Mucosa of stomach (tissue), 1 donor: Measurements from ENCODE around the gene SLC35B4.

Experiments used
- H3K27me3 ChIP-seq: one replicate; pipeline ENCODE4 v1.7.0; 2013; ENCODE audit warnings: mild to moderate bottlenecking, low read length; ENCODE audit not compliant: control insufficient read depth, insufficient read depth
- H3K36me3 ChIP-seq: one replicate; pipeline ENCODE4 v1.7.0; 2013; ENCODE audit warnings: low read length; ENCODE audit not compliant: control insufficient read depth, insufficient read depth
- H3K4me1 ChIP-seq: one replicate; pipeline ENCODE4 v1.7.0; 2013; ENCODE audit warnings: mild to moderate bottlenecking, low read length; ENCODE audit not compliant: control insufficient read depth, insufficient read depth
- H3K4me3 ChIP-seq: one replicate; pipeline ENCODE4 v1.7.0; 2013; ENCODE audit warnings: low read length
- H3K9ac ChIP-seq: one replicate; pipeline ENCODE4 v1.7.0; 2013; ENCODE audit warnings: mild to moderate bottlenecking, low read length, moderate library complexity
- H3K9me3 ChIP-seq: one replicate; pipeline ENCODE4 v1.7.0; 2013; ENCODE audit warnings: mild to moderate bottlenecking, low read length, moderate library complexity; ENCODE audit not compliant: control insufficient read depth
- donor health status: Pancreatic carcinoma.

Gene SLC35B4

DNA sequence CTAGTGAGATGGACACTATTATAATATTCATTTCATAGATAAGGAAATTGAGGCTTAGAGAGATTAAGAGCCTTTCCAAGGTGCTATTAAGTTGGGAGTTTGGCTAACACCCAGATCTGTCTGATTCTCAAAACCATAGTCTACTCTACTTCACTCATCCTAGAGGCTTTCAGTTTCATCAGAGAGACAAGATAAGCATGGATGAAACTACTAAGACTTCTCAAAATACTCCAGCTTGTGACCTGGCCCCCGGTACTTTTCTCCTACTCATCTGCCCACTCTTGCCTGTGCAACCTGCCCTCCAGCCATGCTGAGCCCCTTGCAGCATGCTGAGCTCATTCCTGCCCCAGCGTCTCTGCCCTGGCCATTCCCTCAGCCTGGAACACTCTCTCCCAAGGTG is 12.2 kb upstream of the SLC35B4 start:
- Histone ChIP-seq H3K9me3 (no peaks in the 10 kb centered on the region), H3K4me1 (peaks cover 8% of the 10 kb centered on the region), H3K36me3 (no peaks in the 10 kb centered on the region), H3K4me3 (no peak overlapping the region), H3K9ac (no peak overlapping the region), H3K27me3 (no peaks in the 10 kb centered on the region)

DNA sequence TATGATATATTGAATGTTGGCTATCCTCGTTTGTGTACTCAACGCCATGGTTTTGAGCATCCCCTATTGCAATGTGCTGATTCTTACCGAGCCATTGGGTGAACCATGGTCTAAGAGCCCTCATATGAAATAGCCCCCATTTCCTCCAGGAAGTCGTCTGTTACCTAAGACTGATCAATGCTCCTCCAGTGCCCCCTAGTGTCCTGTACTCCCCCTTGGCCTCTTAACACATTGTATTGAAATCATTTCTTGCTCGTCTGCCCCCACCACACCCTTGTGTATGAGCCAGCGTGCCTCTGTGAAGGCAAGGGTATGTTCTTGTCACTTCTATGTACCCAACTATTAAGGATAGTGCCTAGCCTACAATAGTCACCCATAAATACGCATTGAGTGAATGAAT is 11.2 kb upstream of the SLC35B4 start:
- H3K36me3 ChIP-seq = no peaks in the 10 kb centered on the region
- H3K4me1 ChIP-seq = peaks cover 8% of the 10 kb centered on the region
- no peaks in the 10 kb centered on the region for H3K27me3 ChIP-seq
- no peak overlapping the region for H3K9ac ChIP-seq
- H3K9me3 ChIP-seq = no peaks in the 10 kb centered on the region
- H3K4me3 ChIP-seq = no peak overlapping the region

DNA sequence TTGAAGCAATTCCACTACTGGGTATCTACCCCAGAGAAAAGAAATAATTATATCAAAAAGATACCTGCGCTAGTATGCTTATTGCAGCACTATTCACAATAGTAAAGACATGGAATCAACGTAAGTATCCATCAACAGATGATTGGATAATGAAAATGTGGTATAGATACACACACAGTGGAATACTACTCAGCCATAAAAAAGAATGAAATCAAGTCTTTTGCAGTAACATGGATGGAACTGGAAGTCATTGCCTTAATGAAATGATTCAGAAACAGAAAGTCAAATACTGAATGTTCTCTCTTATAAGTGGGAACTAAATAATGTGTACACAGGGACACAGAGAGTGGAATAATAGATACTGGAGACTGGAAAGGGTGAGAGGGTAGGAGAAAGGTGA is 7.4 kb upstream of the SLC35B4 start:
- H3K36me3 ChIP-seq = no peaks in the 10 kb centered on the region

DNA sequence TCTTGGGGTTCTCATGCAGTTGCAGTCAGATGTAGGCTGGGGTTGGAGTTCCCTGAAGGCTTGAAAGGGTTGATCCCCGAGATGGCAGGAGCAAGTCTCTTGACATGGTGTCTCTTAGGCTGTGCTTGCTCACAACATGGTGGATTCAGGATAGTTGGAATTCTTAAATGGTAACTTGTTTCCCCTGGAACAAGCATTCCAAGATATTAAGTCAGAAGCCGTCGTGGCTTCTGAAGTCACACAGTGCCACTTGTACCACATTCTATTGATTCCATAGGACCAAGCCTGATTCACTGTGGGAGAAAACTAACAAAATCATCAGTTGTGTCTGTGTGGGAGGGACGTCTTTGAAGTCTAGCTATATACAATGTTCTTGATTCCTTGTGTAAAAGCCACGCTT is 3.5 kb upstream of the SLC35B4 start:
- Histone ChIP-seq H3K36me3 (no peaks in the 10 kb centered on the region), H3K27me3 (no peaks in the 10 kb centered on the region), H3K4me1 (peaks cover 7% of the 10 kb centered on the region), H3K4me3 (no peak overlapping the region), H3K9ac (no peak overlapping the region), H3K9me3 (no peaks in the 10 kb centered on the region)

More for the DNA sequence above, 7.4 kb upstream of the SLC35B4 start:
- no peak overlapping the region for H3K9ac ChIP-seq
- H3K9me3 ChIP-seq = no peaks in the 10 kb centered on the region
- no peaks in the 10 kb centered on the region for H3K4me1 ChIP-seq
- no peak overlapping the region for H3K4me3 ChIP-seq
- no peaks in the 10 kb centered on the region for H3K27me3 ChIP-seq

DNA sequence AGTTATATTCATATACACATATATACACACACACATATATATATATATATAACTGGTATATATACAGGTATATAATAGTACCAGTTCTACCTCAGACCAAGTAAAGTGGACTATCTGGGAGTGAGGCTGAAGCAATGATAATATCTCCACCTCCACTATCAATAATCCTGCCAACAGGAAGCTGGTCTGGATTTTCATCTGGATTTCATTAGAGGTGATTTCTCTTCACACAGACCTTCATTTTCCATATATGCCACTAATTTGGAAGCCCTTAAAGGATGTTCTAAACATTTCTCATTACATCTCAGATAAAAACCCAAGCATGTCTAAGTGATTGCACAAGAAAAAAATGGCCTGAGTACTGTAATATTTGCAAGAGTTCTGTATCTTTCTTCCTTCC is 1.7 kb upstream of the SLC35B4 start:
- no peak overlapping the region for H3K4me3 ChIP-seq
- no peak overlapping the region for H3K9ac ChIP-seq
- no peaks in the 10 kb centered on the region for H3K27me3 ChIP-seq
- H3K36me3 ChIP-seq = no peaks in the 10 kb centered on the region
- peaks cover 7% of the 10 kb centered on the region for H3K4me1 ChIP-seq
- H3K9me3 ChIP-seq = no peaks in the 10 kb centered on the region

DNA sequence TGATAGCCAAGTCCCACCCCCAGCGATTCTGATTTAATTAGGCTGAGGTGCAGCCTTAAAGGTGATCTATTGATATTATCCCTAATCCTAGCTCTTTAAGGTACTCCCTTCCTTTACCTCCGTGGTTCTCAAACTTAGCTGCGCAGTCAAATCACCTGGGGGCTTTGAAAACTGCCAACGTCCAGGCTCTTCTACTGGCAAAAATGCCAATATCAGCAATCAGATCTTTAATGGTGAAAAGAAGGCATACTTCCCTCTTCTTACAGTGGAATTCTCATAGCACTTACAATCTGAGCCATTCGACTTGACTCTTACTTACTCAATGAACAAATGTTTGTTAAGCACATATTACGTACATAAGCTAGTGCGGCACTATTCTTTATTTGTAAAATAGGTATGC is 704 bp upstream of the SLC35B4 start:
- peak overlapping the region; percentile 76 for H3K9ac ChIP-seq
- H3K27me3 ChIP-seq = no peaks in the 10 kb centered on the region
- H3K4me1 ChIP-seq = peaks cover 7% of the 10 kb centered on the region
- no peaks in the 10 kb centered on the region for H3K9me3 ChIP-seq
- H3K36me3 ChIP-seq = no peaks in the 10 kb centered on the region
- peak overlapping the region; percentile 34 for H3K4me3 ChIP-seq

DNA sequence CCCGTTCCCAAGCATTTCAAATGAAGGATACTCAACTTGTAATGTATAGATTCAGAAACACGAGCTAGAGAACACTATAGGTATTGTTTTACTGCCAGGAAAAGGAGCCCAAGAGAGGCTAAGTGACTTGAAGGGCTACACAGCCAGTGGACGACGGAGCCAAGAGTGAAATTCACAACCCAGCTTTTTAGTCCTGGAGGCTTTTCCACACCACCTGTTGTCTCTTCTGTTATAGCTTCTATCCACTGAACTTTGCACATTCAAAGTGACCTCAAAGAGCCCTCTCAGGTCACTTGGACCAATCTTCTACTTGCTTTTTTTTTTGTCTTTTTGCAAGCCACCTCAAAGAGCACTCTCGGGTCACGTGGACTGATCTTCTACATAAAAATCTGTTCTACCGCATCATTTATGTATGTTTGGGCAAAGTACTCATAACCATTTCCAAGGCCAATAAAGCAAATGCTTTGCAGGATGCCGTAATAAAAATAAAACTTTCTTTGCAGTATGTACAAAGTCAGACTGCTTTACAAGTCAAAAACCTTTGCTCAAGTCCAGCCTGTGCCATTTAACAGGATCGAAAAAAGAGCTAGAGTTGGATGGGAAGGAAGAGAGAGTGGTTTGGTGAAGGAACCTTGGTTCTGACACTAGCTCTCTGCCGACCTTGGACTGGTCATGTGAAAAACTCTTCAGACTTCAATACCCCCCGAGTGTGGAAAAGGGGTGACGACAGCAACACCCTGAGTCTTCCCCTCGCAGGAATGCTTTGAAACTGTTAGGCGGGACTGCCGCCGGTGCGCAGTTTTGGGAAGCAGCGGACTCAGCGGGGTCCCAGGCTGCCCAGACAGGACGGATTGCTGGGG is 821 bp downstream of the SLC35B4 start:
- Histone ChIP-seq H3K36me3 (no peaks in the 10 kb centered on the region), H3K4me3 (peak overlapping the region; percentile 78), H3K9ac (peak overlapping the region; percentile 76), H3K9me3 (no peaks in the 10 kb centered on the region), H3K4me1 (peaks cover 7% of the 10 kb centered on the region), H3K27me3 (no peaks in the 10 kb centered on the region)

DNA sequence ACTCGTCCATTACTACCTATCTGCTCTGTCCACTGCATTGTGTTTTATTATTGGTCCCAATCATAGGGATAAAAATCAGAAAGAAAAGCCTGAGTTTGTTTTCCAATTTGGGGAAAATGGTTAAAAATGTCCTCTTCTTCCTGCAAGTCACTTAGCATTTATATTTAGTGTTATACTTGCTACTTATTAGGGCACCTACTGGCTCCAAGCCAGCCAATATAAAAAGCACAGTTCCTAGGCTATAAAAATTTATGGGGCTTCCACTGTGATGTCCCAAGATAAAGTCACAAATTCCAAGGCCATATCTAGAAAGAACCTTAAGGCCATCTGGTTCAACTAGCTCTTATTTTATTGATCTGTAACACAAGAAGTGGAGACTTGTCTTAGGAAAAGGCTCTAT is 3.2 kb downstream of the SLC35B4 start:
- Histone ChIP-seq H3K27me3 (no peaks in the 10 kb centered on the region), H3K4me1 (peaks cover 7% of the 10 kb centered on the region), H3K4me3 (no peak overlapping the region), H3K9me3 (no peaks in the 10 kb centered on the region), H3K9ac (no peak overlapping the region), H3K36me3 (no peaks in the 10 kb centered on the region)

DNA sequence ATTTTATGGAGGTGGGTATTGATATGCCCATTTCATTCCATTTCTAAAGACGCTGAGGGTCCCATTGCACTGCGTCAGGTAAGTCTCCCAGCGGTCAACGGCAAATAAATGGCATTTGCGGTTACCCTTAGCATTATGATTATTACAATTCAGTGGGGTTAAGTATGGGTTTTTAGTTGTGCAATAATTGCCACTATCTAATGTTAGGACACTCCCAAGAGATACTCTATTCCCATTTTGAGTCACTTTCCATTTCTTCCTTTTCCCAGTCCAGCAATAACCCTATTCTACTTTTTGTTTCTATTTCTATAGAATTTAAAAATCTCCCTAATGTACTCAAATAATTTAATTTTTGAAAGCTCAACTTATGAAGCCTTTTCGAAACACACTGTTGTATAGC is 4.0 kb downstream of the SLC35B4 start:
- Histone ChIP-seq H3K36me3 (no peaks in the 10 kb centered on the region), H3K9ac (no peak overlapping the region), H3K4me1 (peaks cover 7% of the 10 kb centered on the region), H3K4me3 (no peak overlapping the region), H3K9me3 (no peaks in the 10 kb centered on the region), H3K27me3 (no peaks in the 10 kb centered on the region)

DNA sequence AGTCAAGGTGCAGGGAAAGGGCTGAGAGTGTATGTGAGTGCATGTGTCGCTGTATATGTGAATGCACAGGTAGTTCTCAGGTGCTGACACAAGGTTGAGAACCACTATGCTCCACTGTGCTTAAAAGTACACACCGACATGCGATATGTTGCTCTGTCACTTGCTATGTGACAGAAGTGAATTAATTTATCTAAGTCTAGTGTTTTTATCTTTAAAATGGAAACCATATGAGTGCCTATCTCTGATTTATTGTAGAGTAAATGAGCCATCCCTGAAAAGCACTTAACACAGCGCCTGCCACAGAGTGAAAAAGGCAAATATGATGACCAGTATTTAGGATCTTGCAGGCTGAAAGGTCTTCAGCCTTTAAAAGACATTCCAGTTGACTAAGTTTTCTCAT is 4.9 kb downstream of the SLC35B4 start:
- Histone ChIP-seq H3K9me3 (no peaks in the 10 kb centered on the region), H3K4me3 (no peak overlapping the region), H3K27me3 (no peaks in the 10 kb centered on the region), H3K4me1 (peaks cover 4% of the 10 kb centered on the region), H3K9ac (no peak overlapping the region), H3K36me3 (no peaks in the 10 kb centered on the region)

DNA sequence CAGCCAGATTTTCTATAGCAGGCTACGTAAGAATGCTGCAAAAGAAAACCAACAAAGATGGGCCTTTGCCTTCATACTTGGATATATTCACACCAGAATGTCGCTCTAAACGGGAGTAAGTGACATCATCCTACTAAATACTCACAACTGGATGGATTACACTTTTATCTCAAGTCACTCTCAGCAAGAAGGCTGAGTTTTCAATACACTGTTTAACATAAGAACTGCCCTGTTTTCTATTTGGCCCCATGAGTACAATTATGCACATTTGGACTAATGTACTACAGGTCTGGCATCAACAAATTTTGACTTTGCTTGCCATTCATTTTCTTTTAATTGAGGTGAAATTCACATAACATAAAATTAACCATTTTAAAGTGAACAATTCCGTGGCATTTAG is 8.2 kb downstream of the SLC35B4 start:
- H3K27me3 ChIP-seq = no peaks in the 10 kb centered on the region
- no peak overlapping the region for H3K4me3 ChIP-seq
- H3K4me1 ChIP-seq = no peaks in the 10 kb centered on the region
- no peak overlapping the region for H3K9ac ChIP-seq
- no peaks in the 10 kb centered on the region for H3K36me3 ChIP-seq
- H3K9me3 ChIP-seq = no peaks in the 10 kb centered on the region

DNA sequence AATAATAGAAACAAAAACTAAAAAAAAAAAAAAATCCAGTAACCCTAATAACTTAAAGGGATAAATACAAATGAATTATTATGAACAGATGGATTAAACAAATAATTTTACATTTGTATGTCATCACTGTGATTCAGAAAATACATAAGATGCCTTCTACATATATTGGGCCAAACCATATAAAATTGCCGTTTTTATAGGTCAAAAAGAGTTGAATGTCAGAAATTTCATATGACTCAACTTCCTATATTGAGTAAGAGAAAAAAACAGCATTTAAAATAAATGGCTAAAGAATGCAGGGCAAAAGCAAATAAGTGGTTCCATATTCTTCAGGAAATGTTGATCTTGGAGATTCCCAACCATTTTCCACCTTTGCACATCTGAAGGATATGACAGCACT is 9.4 kb downstream of the SLC35B4 start:
- no peaks in the 10 kb centered on the region for H3K9me3 ChIP-seq
- H3K4me3 ChIP-seq = no peak overlapping the region
- no peak overlapping the region for H3K9ac ChIP-seq
- H3K36me3 ChIP-seq = no peaks in the 10 kb centered on the region
- H3K27me3 ChIP-seq = no peaks in the 10 kb centered on the region
- no peaks in the 10 kb centered on the region for H3K4me1 ChIP-seq

DNA sequence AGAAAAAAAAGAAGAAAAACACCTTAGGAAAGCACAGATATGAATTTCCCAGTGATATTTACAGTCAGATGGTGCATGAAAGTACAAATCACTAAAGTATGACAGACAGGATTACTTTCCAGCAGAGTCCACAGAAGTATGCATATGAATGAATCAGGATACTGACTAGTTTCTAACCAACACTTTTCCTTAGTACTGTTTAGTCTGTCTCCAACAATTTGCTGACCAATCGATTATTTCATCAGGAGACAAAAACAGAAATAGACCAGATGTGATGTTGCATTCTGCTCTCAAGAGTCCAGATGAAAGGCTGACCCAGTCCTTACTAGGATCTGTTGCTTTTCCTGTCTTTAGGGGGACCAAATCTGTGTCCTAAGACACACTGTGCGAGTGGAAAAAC is 14.6 kb downstream of the SLC35B4 start:
- Histone ChIP-seq H3K27me3 (no peaks in the 10 kb centered on the region), H3K4me1 (no peaks in the 10 kb centered on the region), H3K4me3 (no peak overlapping the region), H3K36me3 (no peaks in the 10 kb centered on the region), H3K9ac (no peak overlapping the region), H3K9me3 (no peaks in the 10 kb centered on the region)
